Measurements from ENCODE around the gene ZBTB42.
A peak's percentile ranks its signal among the peaks of the same experiment; 100 is the strongest.
"Not testable (repeated sequence)": the region's sequence is repeated elsewhere in the genome, so short reads cannot be mapped to it uniquely, and the experiment has no call there.

Gene ZBTB42

DNA sequence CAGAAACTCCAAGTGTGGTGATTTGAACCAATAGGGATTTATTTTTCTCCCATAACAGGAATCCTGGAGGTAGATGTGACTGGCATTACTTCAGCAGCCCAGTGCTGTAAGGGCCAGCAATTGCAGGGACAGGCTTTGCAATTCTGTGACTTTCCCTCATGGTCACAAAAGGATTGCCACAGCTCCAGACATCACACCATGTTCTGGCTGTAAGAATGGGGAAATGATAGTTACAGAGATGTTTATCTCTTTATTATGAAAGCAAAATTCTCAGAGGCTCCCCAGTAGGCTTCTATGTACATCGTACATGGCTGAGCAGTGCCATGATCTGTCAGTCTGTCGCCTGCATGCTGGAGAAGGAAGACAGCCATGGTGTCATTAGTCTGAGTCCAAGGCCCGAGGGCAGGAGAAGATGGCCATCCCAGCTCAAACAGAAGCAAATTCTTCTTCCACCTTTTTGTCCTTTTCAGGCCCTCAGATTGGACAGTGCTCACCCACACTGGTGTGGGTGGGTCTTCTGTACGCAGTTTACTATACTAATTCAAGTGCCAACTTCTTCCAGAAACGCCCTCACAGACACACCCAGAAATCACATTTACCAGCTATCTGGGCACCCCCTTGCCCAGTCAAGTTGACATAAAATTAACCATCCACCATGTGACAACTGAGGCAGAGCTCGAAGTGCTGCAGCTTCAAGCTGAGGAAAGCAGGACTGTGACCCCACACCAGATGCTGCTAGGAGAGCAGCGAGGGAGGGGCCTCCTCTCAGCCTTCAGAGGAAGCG, 17.2 kb downstream of the ZBTB42 start:
- no peak for DNase-seq

DNA sequence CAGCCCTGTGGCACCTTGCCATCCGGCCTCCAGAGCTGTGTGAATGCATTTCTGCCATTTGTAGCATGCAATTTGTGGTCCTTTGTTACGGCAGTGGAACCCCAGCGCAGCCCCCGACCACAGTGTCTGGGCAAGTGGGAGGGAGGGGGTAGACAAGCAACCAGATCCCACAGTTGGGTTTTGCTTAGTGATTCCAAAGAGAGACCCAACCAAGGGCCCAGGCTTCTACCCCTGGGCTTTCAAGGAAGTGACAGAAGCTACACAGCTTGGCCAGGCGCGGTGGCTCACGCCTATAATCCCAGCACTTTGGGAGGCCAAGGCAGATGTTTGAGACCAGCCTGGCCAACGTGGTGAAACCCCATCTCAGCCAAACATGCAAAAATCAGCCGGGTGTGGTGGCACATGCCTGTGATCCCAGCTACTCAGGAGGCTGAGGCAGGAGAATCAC, 17.8 kb downstream of the ZBTB42 start:
- DNase-seq = no peak

DNA sequence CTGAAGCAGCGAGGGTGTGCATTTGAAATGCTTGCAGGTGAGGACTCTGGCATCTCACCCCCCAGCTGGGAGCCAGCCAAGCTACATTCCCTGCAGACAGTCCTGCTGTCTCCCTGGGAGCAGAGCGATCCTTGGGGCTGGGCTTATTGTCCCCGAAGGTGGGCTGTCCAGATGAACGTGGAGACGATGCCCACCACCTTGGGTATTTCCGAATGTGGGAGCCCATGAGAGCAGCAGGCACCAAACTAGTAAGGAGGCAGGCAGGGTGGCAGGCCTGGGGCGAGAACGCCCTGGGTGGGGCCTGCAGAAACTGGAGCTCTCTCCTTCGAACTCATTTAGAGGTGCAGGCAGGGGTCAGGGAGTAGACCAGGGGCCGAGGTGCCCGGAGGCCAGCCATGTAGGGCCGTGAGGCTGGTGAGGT, 18.5 kb downstream of the ZBTB42 start:
- DNase-seq = no peak

DNA sequence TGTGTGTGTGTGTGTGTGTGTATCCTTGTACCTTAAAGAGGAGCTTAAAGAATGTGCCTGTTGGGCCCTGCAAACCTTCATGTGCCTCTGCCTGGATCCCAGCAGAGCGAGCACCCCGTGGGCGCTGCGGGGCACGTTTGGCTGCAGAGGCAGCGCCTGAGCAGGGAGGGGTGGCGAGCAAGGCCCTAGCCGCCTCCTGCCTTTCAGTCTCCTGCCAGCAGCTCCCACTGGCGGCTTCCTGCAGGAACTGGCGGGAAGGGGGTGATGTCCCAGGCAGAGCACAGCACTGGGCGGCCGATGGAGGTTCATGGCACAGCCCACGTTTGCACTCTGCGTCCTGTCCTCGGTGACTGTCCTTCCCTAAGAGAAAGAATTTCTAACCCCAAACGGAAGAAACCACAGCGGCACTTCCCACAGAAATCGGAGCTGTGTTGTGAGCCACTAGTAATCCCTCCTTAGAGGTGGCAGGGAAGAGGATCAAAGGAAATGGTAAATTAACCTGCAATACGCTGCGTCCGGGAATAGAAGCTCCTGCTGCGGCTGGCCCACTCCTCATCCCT, 19.8 kb downstream of the ZBTB42 start:
- DNase-seq = no peak

DNA sequence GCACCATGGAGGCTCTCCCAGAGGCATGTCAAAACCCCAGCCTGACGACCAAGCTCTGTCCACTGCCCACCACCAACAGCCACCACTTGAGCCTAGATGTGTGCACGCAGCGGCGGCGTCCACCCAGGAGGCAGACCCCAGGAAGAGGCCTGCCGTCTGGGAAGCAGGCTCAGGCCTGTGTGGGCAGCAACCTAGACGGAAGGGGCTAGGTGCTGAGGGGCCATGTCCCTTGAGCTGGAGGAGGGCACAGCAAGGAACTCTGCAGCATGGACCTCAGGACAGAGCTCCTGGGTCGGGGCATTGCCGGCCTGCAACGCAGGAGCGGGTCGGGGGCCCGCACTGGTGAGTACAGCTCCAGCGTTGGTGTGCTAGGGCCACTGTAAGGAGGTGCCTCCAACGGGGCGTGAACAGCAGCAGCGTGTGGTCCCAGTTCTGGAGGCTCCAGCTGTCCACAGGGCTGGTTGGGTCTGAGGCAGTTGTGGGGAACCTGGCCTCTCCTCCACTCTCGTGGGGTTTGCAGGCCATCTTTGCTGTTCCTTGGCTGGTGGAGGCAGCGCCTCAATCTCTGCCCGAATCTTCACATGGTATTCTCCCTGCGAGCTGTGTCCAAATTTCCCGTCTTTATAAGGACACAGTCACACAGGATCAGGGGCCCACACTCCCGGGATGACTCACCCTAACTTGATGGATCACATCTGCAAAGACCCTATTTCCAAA, 20.5 kb downstream of the ZBTB42 start:
- DNase-seq = no peak

DNA sequence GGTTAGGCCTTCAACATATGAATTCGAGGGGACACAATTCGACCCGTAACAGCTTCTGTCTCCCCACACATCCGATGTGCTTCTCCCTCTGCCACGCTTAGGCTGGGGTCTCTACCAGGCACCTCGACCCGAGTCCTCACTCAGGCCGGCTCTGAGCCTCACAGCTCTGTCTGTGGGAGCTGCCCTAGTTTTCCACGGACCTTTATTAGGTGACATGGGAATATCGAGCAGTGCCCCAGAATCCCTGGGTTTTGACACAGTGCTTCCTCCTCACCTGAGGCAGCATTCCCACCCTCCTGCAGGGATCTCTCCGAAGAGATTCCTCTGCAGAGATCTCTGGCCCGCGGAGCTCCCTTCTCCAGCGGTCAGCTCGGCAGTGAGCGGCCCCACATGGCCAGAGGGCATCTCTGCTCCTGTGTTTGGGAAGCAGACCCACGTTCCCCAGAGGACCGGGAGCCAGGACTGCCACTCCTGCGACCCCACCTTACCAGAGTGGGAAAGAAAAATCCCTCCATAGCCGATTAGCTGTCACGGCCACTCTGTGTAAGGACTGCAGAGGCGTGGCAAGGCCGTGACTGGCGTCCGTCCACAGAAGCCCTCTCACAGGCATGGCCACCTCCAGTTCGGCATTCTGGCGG, 21.2 kb downstream of the ZBTB42 start:
- DNase-seq = no peak

DNA sequence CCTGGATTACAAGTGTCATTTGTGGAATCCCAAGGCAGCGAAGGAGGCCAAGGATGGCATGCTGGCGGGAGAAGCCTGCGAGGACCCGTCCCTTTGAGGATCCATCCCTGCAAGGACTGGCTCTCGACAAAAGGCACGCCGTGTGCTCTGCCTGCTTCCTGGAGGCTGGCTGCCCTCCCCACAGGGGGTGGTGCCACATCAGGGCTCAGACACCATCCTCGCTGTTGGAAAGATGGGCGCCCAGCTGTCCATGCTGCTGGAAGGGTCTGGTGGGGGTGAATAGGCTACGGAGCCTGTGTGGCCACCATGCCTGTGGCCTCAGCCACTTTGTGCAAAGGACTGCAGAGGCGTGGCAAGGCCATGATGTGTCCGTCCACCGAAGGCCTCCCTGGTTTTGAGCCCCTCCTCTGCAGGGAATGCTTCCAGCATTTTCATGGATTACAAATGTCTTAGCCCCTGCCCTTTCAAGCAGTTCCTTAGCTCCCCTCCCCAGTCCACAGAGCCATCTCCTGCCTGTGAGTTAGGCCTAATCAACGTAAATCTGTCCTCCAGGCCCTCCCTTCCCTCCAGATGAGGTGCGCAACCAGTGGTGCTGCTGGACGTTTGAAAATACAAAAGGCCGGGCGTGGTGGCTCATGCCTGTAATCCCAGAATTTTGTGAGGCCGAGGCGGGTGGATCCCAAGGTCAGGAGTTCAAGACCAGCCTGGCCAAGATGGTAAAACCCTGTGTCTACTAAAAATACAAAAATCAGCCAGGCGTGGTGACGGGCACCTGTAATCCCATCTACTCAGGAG, 22.1 kb downstream of the ZBTB42 start:
- no peak for DNase-seq

DNA sequence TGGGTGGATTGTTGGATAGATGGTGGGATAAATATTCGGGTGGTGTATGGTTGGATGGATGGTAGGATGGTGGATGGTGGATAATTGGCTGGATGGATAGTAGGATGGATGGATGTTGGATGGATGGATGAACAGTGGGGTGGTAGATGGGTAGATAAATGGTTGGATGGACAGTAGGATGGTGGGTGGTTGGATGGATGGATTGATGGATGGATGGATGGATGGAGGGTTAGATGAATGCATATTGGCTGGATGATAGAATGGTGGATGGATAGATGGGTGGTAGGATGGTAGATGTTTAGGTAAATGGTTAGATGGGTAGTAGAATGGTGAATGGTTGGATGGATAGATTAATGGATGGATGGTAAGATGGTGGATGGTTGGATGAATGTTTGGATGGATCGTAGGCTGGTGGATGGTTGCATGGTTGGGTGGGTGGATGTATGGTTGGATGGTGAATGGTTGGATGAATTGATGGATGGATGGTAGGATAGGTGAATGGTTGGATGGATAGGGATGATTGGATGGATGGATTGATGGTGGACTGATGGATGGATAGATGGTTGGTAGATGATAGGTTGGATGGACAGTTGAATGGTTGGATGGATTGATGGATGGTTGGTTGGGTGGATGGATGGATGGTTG, 23.6 kb downstream of the ZBTB42 start:
- DNase-seq = no peak

DNA sequence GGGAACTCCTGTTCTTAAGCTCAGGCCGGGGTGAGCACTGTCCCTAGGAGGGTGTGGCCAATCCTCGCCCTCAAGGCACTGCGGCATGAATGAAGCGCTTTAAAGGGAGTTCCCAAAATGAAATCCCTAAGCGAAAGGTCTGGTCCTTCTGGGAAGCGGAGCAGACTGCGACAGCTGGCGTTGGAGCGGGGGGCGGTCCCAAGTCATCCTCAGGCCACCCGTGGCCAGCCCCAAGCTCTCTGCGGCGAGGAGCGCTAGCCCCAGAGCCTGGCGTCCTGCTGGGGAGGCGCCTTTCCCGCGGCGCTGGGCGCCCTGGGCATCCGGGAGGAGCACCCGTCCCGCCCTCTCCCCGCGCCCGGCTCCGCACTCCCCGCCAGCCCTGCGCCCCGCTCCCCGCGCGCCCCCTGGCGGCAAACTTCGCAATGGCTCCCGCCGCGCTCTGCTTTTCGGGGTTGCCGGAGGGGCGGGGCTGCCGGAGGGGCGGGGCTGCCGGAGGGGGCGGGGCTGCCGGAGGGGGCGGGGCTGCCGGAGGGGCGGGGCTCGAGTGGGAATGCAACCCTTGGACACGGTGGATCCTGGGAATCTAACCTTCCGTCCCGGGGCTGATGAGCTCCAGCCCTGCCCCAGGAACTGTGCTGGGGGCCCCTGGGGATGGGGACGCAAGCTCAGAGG, 25.4 kb downstream of the ZBTB42 start:
- DNase-seq = peak; percentile 92

DNA sequence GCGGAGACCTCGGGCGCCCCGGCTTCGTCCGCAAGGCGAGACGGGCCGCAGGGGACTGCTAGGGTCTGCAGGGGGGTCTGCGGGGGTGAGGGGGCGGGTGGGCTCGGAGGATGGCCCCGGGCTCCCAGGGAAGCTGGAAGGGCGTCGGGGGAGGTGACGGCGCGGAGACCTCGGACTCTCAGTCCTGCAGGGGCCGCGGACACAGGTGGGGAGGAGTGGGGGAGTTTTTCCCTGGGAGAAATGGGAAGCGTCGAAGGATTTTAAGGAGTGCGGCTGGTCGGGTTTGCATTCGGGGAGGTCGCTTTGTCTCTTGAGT, 25.9 kb downstream of the ZBTB42 start:
- no peak for DNase-seq

DNA sequence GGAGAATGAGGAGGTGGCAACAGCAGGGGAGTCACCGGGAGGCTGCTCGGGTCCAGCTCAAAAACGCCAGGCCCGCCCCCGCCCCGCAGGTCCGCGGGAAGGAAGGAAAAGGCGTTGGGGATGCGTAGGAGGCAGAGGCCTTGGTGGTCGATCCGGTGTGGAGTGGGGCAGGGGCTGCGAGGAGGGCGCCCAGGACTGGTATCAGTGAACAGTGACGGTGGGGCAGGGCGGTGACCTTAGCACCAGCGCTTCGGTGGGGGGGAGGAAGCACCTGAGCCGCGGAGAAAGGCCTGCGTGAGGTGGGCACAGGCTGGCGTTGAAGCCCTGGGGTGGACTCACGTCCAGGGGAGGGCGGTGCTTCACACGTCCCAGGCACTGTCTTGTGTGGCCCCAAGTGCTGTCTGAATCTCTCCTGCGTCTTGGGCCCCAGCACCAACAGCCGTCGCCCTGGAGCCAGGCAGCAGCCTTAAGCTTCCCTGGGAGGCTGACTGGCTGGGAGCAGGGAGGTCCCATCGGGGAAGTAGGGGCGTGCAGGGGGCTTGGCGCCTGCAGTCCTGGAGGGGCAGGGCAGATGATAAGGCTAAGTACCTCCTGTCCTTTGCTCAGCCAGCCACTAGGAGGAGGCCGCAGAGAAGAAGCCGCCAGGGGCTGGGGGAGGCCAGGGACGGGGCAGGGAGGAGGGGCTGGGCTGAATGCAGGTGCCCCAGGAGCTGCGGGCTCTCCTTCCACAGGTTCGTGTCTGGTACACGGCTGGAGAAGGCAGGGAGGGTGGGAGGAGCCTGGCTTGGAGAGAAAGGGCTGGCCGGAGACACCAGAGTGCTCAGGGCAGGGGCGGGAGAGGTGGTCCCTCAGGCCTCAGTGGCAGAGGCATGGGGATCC, 26.5 kb downstream of the ZBTB42 start:
- DNase-seq = peak; percentile 68

DNA sequence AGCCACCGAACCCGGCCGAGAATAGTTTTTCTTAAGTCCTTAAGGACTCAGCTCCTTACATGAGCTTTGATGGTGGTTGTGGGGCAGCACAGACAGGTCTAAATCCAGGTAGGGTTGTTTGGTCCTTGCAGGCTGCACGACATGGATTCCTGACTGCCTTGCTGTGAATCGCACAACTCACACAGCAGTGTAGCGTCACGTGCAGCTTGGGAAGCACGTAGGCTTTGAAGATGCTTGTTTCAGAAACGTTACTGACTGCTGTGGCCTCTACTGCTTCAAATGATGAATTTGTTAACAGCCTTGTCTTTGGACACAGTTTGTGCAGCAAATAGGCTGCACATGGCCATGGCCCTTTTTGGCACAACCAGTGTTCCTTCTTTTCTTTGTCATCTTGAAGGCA, 29.9 kb downstream of the ZBTB42 start:
- no peak for DNase-seq

DNA sequence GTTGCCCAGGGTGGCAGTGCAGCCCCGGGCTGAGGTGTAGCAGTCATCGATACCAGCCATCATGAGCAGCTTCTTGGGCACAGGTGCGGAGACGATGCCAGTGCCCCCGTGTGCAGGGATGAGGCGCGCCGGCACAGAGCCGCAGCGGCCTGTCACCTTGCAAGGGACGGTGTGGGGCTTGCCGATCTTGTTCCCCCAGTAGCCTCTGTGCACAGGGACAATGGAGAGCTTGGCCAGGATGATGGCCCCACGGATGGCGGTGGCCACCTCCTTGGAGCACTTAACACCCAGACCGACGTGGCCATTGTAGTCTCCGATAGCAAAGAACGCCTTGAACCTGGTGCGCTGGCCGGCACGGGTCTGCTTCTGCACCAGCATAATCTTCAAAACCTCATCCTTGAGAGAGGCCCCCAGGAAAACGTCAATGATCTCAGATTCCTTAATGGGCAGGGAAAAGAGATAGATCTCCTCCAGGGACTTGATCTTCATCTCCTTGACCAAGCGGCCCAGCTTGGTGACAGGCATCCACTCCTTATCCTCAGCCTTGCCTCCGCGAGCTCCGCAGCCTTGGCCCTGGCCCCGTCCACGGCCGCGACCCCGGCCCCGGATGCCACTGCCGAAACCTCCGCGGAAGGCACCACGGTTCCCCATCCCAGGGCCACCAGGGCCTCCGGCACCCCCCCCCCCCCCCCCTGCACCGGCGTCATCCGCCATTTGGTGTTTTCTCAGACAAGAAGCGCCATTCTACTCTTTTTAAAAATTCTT, 35.5 kb downstream of the ZBTB42 start:
- not testable (repeated sequence) for DNase-seq

DNA sequence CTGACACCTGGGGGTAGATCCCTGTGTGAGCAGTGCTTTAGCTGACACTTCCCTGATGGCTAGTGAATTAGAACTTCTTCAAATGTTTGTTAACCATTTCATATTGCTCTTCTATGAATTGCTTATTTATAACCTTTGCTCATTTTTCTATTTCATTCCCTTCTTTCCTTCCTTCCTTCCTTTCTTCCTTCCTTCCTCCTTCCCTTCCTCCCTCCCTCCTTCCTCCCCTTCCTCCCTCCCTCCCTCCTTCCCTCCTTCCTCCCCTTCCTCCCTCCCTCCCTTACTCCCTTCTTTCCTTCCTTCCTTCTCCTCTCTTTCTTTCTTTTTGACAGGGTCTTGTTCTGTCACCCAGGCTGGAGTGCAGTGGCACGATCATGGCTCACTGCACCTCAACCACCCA, 40.8 kb downstream of the ZBTB42 start:
- no peak for DNase-seq

DNA sequence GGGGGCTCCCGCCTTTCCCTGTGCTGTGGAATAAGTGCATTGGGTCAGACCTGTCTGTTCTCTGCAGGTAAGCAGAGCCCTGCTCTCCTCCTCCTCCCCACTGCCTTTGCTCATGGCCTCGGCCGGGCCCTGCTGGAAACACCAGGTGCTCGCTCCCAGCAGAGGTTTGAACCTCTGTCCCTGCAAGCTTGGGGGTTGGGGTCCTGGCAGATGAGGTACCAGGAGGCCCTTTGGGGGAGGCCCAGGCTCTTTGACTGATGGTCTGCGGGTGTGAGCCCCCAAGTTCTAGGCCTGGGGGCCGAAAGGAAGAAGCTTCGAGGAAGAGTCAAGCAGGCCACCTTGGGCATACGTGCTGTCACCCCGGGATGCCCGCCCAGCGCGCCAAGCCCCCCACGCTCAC, 42.1 kb downstream of the ZBTB42 start:
- DNase-seq = no peak

DNA sequence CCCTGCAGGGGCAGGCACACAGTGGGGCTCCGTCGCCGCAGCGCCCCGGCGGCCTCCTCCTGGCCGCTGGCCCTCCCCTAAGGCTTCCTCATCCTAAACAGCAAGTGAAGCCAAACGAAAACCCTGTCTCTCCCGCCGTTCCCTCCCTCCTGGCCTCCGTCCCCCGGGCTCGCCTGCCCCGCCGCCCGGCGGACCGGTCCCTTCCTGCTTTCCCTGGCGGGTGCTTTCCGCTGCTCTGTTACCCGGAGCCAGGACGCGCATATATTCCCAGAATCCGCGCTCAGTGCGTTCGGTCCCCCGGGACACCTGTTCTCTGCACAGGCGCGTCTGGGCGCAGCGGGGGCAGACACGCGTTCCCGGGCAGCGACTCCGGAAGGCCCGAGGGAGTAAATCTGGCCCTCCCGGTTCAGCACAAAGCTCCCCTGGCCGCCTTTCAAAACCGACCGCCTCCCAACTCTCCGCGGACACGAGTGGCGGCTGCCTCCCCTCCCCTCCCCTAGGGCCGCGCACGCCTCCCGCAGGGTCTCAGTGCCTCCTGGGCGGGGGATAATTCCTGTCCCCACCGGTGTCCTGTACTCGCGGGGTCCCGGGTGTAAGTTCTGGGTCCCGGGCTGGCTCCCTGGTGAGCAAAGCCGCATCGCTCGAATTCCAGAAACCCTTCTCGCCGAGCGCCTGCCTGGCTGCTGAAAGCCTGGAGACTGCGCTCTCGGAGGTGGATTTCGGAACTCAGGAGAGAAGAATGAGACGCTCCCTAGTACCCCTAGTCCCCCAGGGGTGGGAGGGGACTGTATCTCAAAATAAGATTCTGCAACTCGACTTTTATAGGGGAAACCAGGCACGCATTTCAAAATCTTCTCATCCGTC, 42.8 kb downstream of the ZBTB42 start:
- DNase-seq = no peak

DNA sequence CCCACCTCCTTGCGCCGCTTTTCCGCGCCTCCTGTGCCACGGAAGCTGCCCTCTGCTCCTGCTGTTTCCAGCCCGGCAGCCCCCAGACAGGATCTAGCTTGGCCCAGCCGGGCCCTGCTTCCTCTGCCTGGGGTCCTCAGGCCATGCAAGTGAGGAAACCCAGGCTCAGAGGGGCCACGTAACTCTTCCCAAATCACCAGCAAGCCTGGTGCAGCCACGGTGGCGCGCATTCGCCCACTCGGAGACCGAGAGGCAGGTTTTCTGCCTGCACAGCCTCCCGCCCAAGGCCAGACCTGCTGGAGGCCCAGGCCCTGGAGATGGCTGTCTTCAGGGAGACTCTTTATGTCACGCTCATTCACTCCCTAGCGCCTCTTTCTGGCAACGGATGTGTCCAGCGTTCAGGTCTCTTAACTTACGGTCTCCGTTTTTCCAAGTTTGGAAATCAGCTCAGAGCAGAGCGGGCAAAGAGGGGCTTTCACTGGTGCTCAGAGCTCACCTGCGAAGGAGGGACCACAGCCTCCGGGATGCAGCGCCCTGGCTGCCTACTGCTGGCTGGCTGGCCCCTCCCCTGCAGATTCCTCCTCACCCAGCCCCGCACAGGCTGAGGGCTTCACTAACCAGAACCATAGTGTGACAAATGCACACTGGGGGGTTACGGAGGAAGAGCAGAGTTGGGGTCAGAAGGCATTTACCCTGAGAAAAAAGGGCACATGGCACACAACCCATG, 43.6 kb downstream of the ZBTB42 start:
- no peak for DNase-seq

DNA sequence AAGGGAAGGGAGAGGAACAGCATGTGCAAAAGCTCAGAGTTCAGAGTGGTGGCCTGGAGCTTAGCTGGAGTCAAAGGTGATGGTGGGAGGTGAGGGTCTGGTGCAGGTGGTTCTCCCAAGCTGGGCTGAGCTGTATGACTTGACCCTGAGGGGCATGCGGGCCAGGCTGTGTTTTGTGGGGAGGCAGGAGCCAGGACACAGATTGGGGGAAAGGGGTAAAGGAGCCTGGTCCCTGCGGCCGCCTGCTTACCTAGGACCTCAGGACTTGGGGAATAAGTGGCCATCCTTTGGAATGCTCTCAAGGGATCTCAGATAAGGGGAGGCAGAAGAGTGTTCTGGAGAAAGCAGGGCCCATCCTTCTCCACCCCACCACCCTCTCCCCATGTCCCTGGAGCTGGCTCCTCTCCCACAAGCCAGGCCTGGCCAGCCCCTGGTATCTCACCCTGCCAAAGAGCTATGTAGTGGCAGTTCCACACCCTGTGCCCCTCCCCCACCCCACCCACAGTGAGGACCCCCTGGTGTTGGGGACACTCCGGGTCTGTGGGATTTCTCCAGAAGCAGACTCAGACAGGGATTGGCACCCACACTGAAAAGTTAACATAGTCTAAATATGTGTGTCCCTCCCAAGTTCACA, 44.2 kb downstream of the ZBTB42 start:
- no peak for DNase-seq

Data from CD4-positive, alpha-beta T cell treated with Interleukin-12 subunit alpha and Interleukin-12 subunit beta, for 1 hour (primary cell).